ENCODE results near the gene LSM10. TPM values are rescaled to one million over a fixed set of nuclear protein-coding genes. Genes with fewer than 3 reads are reported as not detected.
A peak's percentile ranks its signal among the peaks of the same experiment; 100 is the strongest.

LSM10 gene
- total RNA-seq, 1 experiment from 2014 or later = 42.2 TPM

DNA sequence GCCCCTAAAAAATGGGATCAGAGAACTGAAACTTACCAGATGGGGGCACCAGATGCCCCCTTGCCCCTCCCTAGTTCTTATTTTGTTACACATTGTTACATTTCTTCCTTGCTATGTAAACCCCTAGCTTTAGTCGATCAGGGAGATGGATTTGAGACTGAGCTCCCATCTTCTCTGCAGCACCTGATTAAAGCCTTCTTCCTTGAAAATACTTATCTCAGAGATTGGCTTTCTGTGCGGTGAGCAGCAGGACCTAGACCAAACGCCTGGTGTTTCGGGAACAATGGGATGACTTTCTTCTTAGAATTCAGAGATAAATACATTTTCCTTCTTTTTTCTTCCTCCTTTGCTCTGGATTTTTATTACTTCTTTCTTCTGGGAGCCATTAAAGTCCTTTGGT is 16.7 kb upstream of the LSM10 start:
- Histone ChIP-seq H3K79me2 (ENCODE audit: insufficient read depth, low read length) (no peaks in the 10 kb centered on the region), H4K8ac (replicated peaks; ENCODE audit: insufficient read length, low read depth, low read length) (no peak overlapping the region), H3K79me1 (ENCODE audit: insufficient read depth, low read depth, low read length, poor library complexity, severe bottlenecking) (no peaks in the 10 kb centered on the region), H3K23me2 (ENCODE audit: insufficient read length, low read depth, low read length, poor library complexity, severe bottlenecking) (no peaks in the 10 kb centered on the region), H3K56ac (ENCODE audit: insufficient read length, low read depth, low read length) (no peak overlapping the region), H3K4me1 (ENCODE audit: insufficient read depth, low read length) (no peaks in the 10 kb centered on the region), H3T11ph (ENCODE audit: low read length) (no peak overlapping the region), H3K27ac (ENCODE audit: insufficient read length, low read depth, low read length) (no peak overlapping the region), H2AK5ac (ENCODE audit: insufficient read length, low read length) (no peak overlapping the region), H3K4me2 (ENCODE audit: insufficient read depth, insufficient read length, low read length) (no peak overlapping the region), H4K5ac (ENCODE audit: insufficient read length, low read depth, low read length) (no peak overlapping the region), H4K20me1 (ENCODE audit: control insufficient read depth, insufficient read depth, insufficient read length) (no peaks in the 10 kb centered on the region), H3K9ac (ENCODE audit: extremely low read depth, insufficient read length, low read length) (no peak overlapping the region), H3K4ac (ENCODE audit: low read depth, low read length) (no peak overlapping the region), H2BK15ac (ENCODE audit: low read depth, low read length) (no peak overlapping the region), H3K14ac (ENCODE audit: insufficient read depth, low read length) (no peak overlapping the region), H3K18ac (ENCODE audit: insufficient read length, low read depth, low read length) (no peak overlapping the region), H3K9me3 (ENCODE audit: control insufficient read depth, low read depth, low read length) (no peaks in the 10 kb centered on the region), H2BK5ac (ENCODE audit: insufficient read length, low read length) (no peak overlapping the region), H3K27me3 (ENCODE audit: insufficient read depth, low read length) (no peaks in the 10 kb centered on the region), H2AFZ (ENCODE audit: low read length) (no peak overlapping the region), H2BK20ac (ENCODE audit: low read depth, low read length, poor library complexity, severe bottlenecking) (no peak overlapping the region), H3K23ac (ENCODE audit: insufficient read length, low read depth, low read length) (no peak overlapping the region), H2BK120ac (ENCODE audit: low read depth, low read length, poor library complexity, severe bottlenecking) (no peak overlapping the region), H4K91ac (ENCODE audit: insufficient read length, low read depth, low read length) (no peak overlapping the region), H2BK12ac (ENCODE audit: insufficient read length, low read depth, low read length) (no peak overlapping the region)
- no CpG with 5 or more reads among the region's 4 CpGs for WGBS (ENCODE audit: extremely low coverage, insufficient read length, low lambda C conversion rate)
- peaks cover 5 to 12% of the 10 kb centered on the region in 2 experiments for H3K4me1 Mint-ChIP-seq
- H3K4me3 Mint-ChIP-seq = no peak overlapping the region
- TF ChIP-seq, protein P1, sequence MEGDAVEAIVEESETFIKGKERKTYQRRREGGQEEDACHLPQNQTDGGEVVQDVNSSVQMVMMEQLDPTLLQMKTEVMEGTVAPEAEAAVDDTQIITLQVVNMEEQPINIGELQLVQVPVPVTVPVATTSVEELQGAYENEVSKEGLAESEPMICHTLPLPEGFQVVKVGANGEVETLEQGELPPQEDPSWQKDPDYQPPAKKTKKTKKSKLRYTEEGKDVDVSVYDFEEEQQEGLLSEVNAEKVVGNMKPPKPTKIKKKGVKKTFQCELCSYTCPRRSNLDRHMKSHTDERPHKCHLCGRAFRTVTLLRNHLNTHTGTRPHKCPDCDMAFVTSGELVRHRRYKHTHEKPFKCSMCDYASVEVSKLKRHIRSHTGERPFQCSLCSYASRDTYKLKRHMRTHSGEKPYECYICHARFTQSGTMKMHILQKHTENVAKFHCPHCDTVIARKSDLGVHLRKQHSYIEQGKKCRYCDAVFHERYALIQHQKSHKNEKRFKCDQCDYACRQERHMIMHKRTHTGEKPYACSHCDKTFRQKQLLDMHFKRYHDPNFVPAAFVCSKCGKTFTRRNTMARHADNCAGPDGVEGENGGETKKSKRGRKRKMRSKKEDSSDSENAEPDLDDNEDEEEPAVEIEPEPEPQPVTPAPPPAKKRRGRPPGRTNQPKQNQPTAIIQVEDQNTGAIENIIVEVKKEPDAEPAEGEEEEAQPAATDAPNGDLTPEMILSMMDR (conservative IDR thresholded peaks at IDR 0.05) = no peak
- H3K27ac Mint-ChIP-seq = peak overlapping the region in 1 of 3 experiments; percentile 56; a peak in 2 of 7 replicates
- DNase-seq = no peak
- peaks cover 4 to 14% (median 9%) of the 10 kb centered on the region in 3 experiments; a peak in 4 of 7 replicates for H3K36me3 Mint-ChIP-seq (ENCODE audit: insufficient read depth in 1 of 3, low read depth in 3 of 3)
- no peaks in the 10 kb centered on the region; the same call in 1 of the 2 replicates for H3K27me3 Mint-ChIP-seq (ENCODE audit: low read depth)
- no peaks in the 10 kb centered on the region; a peak in 1 of 5 replicates for H3K9me3 Mint-ChIP-seq
